GM19193 (cell line): ENCODE data around the gene ANKDD1A.

ENCODE experiments used
- POLR2A ChIP-seq: IDR thresholded peaks from 4 replicates; pipeline ENCODE4 v1.6.1; 2011; ENCODE audit not compliant: insufficient read depth, insufficient read length; ENCODE audit errors: extremely low read depth

ANKDD1A gene

DNA sequence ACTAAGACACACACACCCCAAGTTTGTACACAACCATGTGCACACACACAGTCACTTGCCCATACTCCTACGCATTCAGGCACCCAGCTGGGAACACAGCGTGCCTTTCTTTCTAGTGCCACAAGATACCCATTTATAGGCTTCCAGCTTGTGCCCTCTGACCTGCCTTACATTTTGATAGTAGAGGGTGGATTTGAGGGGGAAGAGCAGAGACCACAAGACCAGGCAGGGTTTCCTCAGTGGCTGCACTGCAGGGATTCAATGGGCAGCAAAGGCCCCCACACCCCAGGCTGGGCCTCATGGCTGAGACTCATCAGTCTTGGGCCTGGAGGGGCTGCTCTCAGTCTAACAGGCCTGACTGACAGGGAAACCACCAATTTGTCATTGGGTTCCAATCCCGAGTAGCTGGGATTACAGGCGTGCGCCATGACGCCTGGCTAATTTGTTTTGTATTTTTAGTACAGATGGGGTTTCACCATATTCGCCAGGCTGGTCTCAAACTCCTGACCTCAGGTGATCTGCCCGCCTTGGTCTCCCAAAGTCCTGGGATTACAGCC lies 18.8 kb upstream of the ANKDD1A start:
- TF ChIP-seq POLR2A, result no peak

DNA sequence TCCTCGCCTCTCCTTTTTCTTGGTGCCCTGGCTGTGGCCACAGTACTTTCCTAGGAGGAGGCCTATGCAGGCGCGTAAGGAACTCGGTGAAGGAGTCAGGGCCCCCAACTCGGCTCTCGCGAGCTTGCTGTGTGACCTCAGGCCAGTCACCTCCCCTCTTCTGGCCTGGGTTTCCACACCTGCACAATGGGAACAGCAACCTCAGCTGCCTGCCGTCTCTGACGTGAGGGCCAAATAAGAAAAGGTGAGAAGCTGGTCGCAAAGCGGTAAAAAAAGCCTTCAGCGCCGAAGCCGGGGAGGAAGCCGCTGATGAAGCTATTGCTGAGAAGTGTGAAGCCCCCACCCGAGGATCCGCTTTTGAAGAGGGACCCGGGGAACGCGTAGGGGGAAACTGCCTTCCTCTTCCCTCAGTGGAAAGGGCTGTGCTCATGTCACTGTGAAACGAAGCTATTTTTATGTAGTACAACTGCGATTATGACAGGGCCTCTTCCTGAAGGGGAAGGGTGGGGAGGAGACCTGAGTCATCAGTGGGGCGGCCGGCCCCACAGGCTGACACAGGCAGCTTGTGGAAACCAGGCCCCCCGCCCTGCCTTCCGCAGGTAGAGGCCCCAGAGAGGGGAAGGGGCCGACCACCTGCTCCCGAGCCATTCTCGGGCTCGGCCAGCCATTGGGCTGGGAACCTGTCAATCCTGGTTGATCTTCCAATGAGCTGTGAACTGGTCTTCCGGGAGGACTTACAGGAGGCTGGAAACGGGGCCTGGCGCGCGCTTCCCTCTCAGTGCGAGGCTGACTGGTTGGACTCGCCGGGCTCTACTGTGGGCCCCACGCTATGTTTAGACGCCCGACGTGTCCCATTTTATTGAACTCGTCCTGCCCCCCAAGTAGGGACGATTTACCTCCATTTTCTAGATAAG lies 18.0 kb upstream of the ANKDD1A start:
- peak; percentile 87 for TF ChIP-seq POLR2A

- peak; percentile 57 for TF ChIP-seq POLR2A
Observed at GRCh38 chr15:64894395-64895056, 17.2 kb upstream of the ANKDD1A start.

DNA sequence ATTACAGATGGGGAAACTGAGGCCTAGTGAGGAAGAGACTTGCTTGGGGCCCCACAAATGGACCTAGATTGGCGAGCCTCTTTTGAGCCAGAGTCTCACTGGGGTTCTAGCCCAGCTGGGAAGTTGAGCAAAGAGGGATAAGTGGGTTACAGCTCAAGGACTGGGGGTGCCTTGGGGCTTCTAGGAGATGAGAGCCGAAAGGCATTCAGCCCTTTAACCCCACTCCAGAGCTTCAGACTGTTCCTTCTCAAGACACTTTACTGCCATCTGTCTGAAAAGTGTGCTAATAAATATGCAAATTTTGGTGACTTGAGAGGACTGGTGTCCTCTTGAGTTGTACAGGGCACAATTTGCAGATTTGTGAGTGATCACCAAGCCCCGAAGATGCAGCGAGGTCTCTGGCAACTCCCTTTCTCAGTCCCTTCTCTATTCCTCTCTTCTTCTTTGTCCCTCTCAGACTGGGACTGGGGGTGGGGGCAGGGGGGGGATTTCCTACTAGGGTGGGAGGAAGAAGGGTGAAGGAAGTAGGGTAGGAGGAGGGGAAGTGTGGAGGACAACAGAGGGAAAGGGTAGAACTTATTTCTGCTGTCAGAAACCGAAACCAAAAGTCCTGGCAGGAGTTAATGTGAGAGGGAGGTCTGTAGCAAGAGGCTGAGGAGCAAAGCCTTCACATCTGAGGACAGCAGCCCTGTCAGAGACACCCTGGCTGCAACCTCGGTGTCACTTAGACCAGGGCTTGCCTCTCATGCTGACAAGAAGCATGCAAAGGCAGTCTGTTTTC lies 16.2 kb upstream of the ANKDD1A start:
- TF ChIP-seq POLR2A, result peak; percentile 54

DNA sequence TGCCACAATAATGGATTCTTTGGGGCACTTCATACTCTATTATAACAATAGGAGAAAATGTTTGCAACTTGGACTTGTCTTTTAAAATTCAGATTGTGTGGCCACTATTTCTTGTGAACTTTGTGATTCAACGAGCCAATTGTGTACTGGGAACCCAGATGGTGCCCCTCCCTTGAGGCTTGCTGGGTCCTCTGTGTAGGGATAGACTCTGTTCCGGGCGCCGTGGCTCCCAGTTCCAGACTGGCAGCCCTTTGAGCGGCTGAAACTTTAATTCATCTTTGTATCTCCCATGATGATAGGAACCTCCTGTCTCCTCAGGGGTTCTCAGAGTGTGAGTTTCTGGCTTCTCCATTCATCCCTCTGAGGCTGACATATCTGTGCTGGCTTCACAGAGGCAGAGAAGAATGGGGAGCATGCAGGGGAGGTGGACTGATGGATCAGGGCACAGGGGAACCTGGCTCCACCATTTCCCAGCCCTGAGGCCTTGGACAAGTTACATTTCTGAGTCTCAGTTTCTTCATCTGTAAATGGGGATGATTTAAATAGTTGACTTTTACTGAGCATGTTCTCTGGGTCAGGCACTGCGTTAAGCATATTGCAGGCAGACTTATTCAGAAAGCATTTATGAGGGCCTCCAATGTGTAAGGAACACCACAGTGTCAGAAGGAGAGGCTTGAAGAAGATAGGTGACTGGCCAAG lies 15.2 kb upstream of the ANKDD1A start:
- TF ChIP-seq POLR2A, result no peak

- no peak for TF ChIP-seq POLR2A
Observed at GRCh38 chr15:64897345-64897985, 14.2 kb upstream of the ANKDD1A start.

DNA sequence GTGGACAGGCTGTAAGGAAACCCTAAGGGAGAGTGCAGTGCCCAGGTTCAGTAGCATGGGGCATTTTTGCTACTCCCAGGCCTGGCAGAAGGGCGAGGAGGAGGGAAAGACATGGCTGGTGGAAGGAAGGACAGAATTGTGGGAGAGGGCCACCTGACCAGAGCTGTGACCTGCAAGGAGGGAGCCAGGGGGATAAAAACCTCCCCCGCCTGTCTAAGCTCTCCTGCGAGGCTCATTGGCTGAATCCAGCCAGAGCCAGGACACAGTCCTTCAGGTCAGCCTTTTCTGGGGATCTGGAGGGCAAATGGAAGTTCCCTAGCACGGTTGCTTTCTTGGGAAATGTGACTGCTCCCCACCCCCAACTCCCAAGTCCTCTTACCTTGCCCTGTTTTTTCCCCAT lies 13.3 kb upstream of the ANKDD1A start:
- no peak for TF ChIP-seq POLR2A

- TF ChIP-seq POLR2A, result no peak
Observed at GRCh38 chr15:64901141-64901540, 10.6 kb upstream of the ANKDD1A start.

DNA sequence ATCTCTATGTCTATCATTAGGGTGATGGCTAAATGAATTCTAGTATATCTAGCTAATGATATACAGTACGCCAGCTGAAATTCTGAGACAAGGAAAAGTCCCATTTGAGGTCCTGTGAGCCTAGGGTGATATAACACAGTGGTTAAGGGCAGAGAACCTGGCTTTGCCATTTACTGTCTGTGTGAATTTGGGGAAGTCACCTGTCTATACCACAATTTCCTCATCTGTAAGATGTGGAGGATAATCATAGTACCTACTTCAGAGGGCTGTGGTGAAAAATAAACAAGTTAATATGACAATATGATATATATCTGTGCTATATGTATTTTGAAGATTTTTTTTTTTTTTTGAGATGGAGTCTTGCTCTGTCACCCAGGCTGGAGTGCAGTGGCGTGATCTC lies 9.8 kb upstream of the ANKDD1A start:
- TF ChIP-seq POLR2A, result no peak

- TF ChIP-seq POLR2A, result no peak
Observed at GRCh38 chr15:64902863-64903262, 8.8 kb upstream of the ANKDD1A start.

DNA sequence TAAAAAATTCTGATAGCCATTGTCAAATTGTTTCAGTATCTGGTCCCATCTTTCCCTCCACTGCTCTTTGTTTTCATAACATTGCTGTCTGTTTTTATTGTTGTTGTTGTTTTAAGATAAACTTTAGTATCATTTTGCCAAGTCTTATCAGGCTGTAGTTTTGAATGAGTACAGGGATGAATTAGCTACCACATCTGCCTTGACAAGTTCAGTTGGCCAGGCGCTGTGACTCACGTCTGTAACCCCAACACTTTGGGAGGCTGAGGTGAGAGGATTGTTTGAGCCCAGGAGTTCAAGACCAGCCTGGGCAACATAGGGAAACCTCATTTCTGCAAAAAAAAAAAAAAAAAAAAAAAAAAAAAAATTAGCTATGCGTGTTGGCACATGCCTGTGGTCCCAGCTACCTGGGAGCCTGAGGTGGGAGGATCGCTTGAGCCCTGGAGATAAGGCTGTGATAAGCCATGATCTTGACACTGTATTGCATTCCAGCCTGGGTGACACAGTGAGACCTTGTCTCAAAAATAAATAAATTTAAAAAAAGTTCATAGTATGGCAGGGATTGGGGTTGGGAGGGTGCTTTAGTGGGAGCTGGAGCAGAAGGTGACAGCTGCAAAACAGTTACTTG lies 8.3 kb upstream of the ANKDD1A start:
- no peak for TF ChIP-seq POLR2A

DNA sequence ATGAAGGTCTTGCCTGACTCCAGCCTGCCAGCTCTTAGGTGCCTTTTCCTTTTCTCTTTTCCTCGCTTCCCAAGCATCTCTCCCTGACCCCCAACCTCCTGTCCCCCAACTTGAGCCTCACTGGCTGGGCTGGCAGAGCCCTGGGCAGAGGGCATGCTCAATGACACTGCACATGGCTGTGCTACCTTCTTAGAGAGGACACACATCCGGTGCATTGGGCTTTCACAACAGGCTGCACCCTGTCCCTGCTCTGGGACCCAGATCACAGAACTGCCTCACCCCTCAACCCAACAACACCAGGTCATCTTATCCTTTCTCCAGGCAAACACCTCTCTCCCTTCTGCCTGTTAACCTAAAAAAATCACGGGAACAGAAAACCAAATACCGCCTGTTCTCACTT lies 7.5 kb upstream of the ANKDD1A start:
- no peak for TF ChIP-seq POLR2A

DNA sequence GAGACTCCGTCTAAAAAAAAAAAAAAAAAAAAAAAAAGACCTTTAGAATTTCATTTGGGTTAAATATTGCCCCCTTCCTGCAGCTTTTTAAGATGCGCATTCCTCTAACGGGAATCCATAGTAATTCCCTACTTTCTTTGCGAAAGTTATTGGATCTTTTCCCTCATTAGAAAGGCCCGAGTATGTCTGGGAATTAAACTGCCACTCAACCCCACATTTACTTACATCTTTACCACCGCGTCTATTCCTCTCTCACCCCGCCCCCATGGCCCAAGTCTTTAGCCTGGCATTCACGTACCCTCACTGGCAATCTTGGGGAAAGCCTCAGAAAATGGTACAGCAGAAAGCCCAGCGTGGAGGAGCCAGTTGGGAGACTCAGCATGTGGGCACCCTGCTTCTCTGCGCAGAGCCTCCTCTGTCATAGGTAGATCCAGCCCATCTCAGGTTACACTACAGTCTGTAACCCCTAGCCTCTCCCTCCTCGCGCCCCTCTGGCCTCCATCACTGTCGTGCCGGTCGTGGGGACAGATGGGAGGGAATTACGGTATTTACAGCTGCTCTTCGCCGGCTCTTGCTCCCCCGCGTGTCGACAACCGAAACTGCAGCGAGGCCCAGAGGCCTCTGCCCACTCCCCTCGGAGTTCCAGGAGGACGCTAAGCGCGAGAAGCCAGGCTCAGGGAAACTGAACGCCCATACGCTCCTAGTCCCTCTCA lies 6.4 kb upstream of the ANKDD1A start:
- TF ChIP-seq POLR2A, result peak; percentile 30
